SK-N-MC (cell line): Measurements from ENCODE around the gene SON.

Experiments
- EZH2 ChIP-seq: fragments of 200-600 bp; sonication (generic); IDR thresholded peaks from one replicate; pipeline ENCODE4 v1.6.1; 2017; ENCODE audit warnings: antibody characterized with exemption
- POLR2AphosphoS5 ChIP-seq: IDR thresholded peaks from 2 replicates; pipeline ENCODE4 v1.6.1; 2012; ENCODE audit warnings: mild to moderate bottlenecking, low read depth, low read length, borderline replicate concordance

GRCh38 chr21:33554982-33555344 is 12.1 kb downstream of the SON start:
- TF ChIP-seq EZH2 (no peak), POLR2AphosphoS5 (no peak)
